ENCODE data around the gene SAFB. TPM values are rescaled to one million over a fixed set of nuclear protein-coding genes. Genes with fewer than 3 reads are reported as not detected.

Gene SAFB
- total RNA-seq, 4 donors from 2014 or later: 29.8 to 60.0 (median 56.1) TPM

GRCh38 chr19:5618591-5618990, 4.3 kb upstream of the SAFB start:
- H3K27me3 ChIP-seq: no peaks in the 10 kb centered on the region
- H3K4me1 ChIP-seq: peaks cover 38 to 42% of the 10 kb centered on the region in 2 donors
- intact Hi-C loops (cut with DNase I; ENCODE audit: low total_unique reads): no loop called here
- no peaks in the 10 kb centered on the region for H3K9me3 ChIP-seq
- H3K36me3 ChIP-seq: peaks cover 5 to 54% of the 10 kb centered on the region in 2 donors
- DNase-seq (no peak), ATAC-seq (no peak)
- peak overlapping the region in 1 of 4 donors; percentile 22 for H3K4me3 ChIP-seq
- TF ChIP-seq CTCF (IDR thresholded peaks at IDR 0.05 in 4 of 5, conservative IDR thresholded peaks at IDR 0.05 in 1 of 5): no peak
- H3K27ac ChIP-seq: peak overlapping the region in 3 of 4 donors; percentile 4 to 98 (median 10)
- in situ Hi-C loops (cut with MboI; ENCODE audit: low sequenced_read_pairs in 4 of 4): no loop called here

GRCh38 chr19:5619946-5620345, 2.9 kb upstream of the SAFB start:
- Histone ChIP-seq H3K4me3 (peak overlapping the region in 3 of 4 donors; percentile 9 to 95 (median 83)), H3K36me3 (peaks cover 0 to 42% of the 10 kb centered on the region in 2 donors), H3K27ac (peak overlapping the region in 3 of 4 donors; percentile 97 to 98 (median 98)), H3K27me3 (no peaks in the 10 kb centered on the region), H3K4me1 (peaks cover 46 to 49% of the 10 kb centered on the region in 2 donors), H3K9me3 (no peaks in the 10 kb centered on the region)
- intact Hi-C loops (cut with DNase I; ENCODE audit: low total_unique reads) (loop anchor here (5.0 to 10.0 kb wide), 3 partner anchors 172 to 755 kb away; partner anchors contain the start of genes ALKBH7, DUS3L, PSPN and RANBP3), in situ Hi-C loops (cut with MboI; ENCODE audit: low sequenced_read_pairs in 4 of 4) (loop anchor here in 2 of 4 donors (10.0 kb wide), 2 partner anchors 55 to 65 kb away; partner anchors contain the start of genes HSD11B1L (in 1 of the 2) and MICOS13 (in 1 of the 2))
- ATAC-seq (no peak), DNase-seq (no peak)
- no peak for TF ChIP-seq CTCF (IDR thresholded peaks at IDR 0.05 in 4 of 5, conservative IDR thresholded peaks at IDR 0.05 in 1 of 5)
- no peak for TF ChIP-seq POLR2A (IDR thresholded peaks at IDR 0.05)

- intact Hi-C loops (cut with DNase I; ENCODE audit: low total_unique reads): loop anchor here (5.0 to 10.0 kb wide), 3 partner anchors 171 to 753 kb away; partner anchors contain the start of genes ALKBH7, DUS3L, PSPN and RANBP3
- Histone ChIP-seq H3K4me3 (peak overlapping the region; percentile 79 to 95 (median 82)), H3K27ac (peak overlapping the region; percentile 96 to 98 (median 98)), H3K27me3 (no peaks in the 10 kb centered on the region), H3K9me3 (no peaks in the 10 kb centered on the region), H3K36me3 (peaks cover 0 to 41% of the 10 kb centered on the region in 2 donors), H3K4me1 (peaks cover 60 to 61% of the 10 kb centered on the region in 2 donors)
- DNase-seq (peak in 1 of 2 donors; percentile 30), ATAC-seq (no peak)
- in situ Hi-C loops (cut with MboI; ENCODE audit: low sequenced_read_pairs in 4 of 4): loop anchor here in 2 of 4 donors (10.0 kb wide), 2 partner anchors 53 to 63 kb away; partner anchors contain the start of genes HSD11B1L (in 1 of the 2) and MICOS13 (in 1 of the 2)
- TF ChIP-seq CTCF (IDR thresholded peaks at IDR 0.05 in 4 of 5, conservative IDR thresholded peaks at IDR 0.05 in 1 of 5): no peak
- TF ChIP-seq POLR2A (IDR thresholded peaks at IDR 0.05): no peak
Measured at GRCh38 chr19:5621311-5621944, 1.5 kb upstream of the SAFB start.

- no peak for TF ChIP-seq CTCF (IDR thresholded peaks at IDR 0.05 in 4 of 5, conservative IDR thresholded peaks at IDR 0.05 in 1 of 5)
- peaks cover 0 to 47% of the 10 kb centered on the region in 2 donors for H3K36me3 ChIP-seq
- no peaks in the 10 kb centered on the region for H3K27me3 ChIP-seq
Measured at GRCh38 chr19:5621945-5622464, 878 bp upstream of the SAFB start.

More at GRCh38 chr19:5621945-5622464, 878 bp upstream of the SAFB start:
- Histone ChIP-seq H3K9me3 (no peaks in the 10 kb centered on the region), H3K27ac (peak overlapping the region; percentile 96 to 98 (median 98)), H3K4me1 (peaks cover 60 to 63% of the 10 kb centered on the region in 2 donors), H3K4me3 (peak overlapping the region; percentile 79 to 95 (median 82))
- in situ Hi-C loops (cut with MboI; ENCODE audit: low sequenced_read_pairs in 4 of 4) (loop anchor here in 2 of 4 donors (10.0 kb wide), 2 partner anchors 53 to 63 kb away; partner anchors contain the start of genes HSD11B1L (in 1 of the 2) and MICOS13 (in 1 of the 2)), intact Hi-C loops (cut with DNase I; ENCODE audit: low total_unique reads) (loop anchor here (2.0 to 10.0 kb wide), 4 partner anchors 99 to 753 kb away; partner anchors contain the start of genes ALKBH7, CATSPERD, DUS3L and LONP1)
- ATAC-seq: peak in 1 of 2 donors; percentile 0
- DNase-seq: peak in 1 of 2 donors; percentile 45
